Upper lobe of right lung (tissue), 1 donor: Measurements from ENCODE around the gene SEC22C. TPM values are rescaled to one million over a fixed set of nuclear protein-coding genes. Genes with fewer than 3 reads are reported as not detected.

ENCODE experiments used
- ATAC-seq: fragments of 200-7000 bp; cut with Tn5 transposase; one replicate; pipeline ENCODE4 v1.9.1; 2020; ENCODE audit warnings: mild to moderate bottlenecking, moderate library complexity
- DNase-seq: peaks from one replicate; pipeline ENCODE4 v3.0.0-alpha.2; 2020
- H3K27ac ChIP-seq: fragments of 200-600 bp; one replicate; pipeline ENCODE4 v1.8.0; 2022
- H3K27me3 ChIP-seq: fragments of 200-600 bp; one replicate; pipeline ENCODE4 v1.8.0; 2022; ENCODE audit warnings: mild to moderate bottlenecking
- H3K36me3 ChIP-seq: fragments of 200-600 bp; one replicate; pipeline ENCODE4 v1.8.0; 2022
- H3K4me1 ChIP-seq: fragments of 200-600 bp; one replicate; pipeline ENCODE4 v1.8.0; 2022
- H3K4me3 ChIP-seq: fragments of 200-600 bp; one replicate; pipeline ENCODE4 v1.8.0; 2022; ENCODE audit warnings: mild to moderate bottlenecking
- H3K9me3 ChIP-seq: fragments of 200-600 bp; one replicate; pipeline ENCODE4 v1.8.0; 2022
- intact Hi-C: fragments of 100-400 bp; cut with DNase I; formaldehyde crosslinking; loops from one replicate; pipeline ENCODE4 v1.11.0; 2022
- total RNA-seq: library from RNA; stranded (reverse); fragmentation: NEBNext Ultra II Directional; extraction: Animal tissue kit (Norgen Biotek cat#: 25700); gene quantifications from one replicate; pipeline ENCODE4 v1.2.1, GENCODE V29; 2021
- TF ChIP-seq, protein P1 (sequence below): fragments of 200-600 bp; IDR thresholded peaks from one replicate; pipeline ENCODE4 v1.8.0; 2022; ENCODE audit warnings: antibody characterized with exemption
- donor health status: DM: no; HTN: yes; CAD: no; lungs with severe emphysema.

Gene SEC22C
- total RNA-seq, 1 donor from 2014 or later: 48.6 TPM

DNA sequence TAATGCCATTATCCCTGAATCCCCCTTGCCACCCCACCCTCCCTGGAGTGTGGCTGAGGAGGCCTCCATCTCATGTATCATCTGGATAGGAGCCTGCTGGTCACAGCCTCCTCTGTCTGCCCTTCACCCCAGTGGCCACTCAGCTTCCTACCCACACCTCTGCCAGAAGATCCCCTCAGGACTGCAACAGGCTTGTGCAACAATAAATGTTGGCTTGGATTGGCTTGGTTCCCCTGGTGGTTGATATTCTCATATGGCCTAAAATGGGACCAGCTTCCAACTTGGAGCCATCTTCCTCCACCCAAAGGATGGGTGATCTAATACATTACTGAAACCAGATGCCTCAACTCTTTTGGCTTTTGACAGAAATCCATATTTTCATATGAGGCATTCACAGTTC lies 44.4 kb downstream of the SEC22C start:
- DNase-seq (no peak), ATAC-seq (no peak)
- Histone ChIP-seq H3K4me1 (peaks cover 18% of the 10 kb centered on the region), H3K36me3 (no peaks in the 10 kb centered on the region), H3K27me3 (no peaks in the 10 kb centered on the region), H3K4me3 (no peak overlapping the region), H3K9me3 (no peaks in the 10 kb centered on the region), H3K27ac (no peak overlapping the region)
- TF ChIP-seq, protein P1, sequence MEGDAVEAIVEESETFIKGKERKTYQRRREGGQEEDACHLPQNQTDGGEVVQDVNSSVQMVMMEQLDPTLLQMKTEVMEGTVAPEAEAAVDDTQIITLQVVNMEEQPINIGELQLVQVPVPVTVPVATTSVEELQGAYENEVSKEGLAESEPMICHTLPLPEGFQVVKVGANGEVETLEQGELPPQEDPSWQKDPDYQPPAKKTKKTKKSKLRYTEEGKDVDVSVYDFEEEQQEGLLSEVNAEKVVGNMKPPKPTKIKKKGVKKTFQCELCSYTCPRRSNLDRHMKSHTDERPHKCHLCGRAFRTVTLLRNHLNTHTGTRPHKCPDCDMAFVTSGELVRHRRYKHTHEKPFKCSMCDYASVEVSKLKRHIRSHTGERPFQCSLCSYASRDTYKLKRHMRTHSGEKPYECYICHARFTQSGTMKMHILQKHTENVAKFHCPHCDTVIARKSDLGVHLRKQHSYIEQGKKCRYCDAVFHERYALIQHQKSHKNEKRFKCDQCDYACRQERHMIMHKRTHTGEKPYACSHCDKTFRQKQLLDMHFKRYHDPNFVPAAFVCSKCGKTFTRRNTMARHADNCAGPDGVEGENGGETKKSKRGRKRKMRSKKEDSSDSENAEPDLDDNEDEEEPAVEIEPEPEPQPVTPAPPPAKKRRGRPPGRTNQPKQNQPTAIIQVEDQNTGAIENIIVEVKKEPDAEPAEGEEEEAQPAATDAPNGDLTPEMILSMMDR: no peak
- intact Hi-C loops: no loop called here

DNA sequence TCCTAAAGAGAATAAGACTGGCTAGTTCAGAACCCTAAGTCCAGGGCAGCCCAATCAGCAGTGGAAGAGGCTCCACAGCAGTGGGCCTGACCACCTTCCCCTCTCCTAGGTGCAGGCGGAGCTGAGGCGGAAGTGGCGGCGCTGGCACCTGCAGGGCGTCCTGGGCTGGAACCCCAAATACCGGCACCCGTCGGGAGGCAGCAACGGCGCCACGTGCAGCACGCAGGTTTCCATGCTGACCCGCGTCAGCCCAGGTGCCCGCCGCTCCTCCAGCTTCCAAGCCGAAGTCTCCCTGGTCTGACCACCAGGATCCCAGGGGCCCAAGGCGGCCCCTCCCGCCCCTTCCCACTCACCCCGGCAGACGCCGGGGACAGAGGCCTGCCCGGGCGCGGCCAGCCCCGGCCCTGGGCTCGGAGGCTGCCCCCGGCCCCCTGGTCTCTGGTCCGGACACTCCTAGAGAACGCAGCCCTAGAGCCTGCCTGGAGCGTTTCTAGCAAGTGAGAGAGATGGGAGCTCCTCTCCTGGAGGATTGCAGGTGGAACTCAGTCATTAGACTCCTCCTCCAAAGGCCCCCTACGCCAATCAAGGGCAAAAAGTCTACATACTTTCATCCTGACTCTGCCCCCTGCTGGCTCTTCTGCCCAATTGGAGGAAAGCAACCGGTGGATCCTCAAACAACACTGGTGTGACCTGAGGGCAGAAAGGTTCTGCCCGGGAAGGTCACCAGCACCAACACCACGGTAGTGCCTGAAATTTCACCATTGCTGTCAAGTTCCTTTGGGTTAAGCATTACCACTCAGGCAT lies 45.6 kb downstream of the SEC22C start:
- no peak overlapping the region for H3K4me3 ChIP-seq
- no peaks in the 10 kb centered on the region for H3K27me3 ChIP-seq
- H3K36me3 ChIP-seq: peaks cover 4% of the 10 kb centered on the region
- TF ChIP-seq, protein P1: peak; percentile 49
- intact Hi-C loops: no loop called here
- H3K9me3 ChIP-seq: no peaks in the 10 kb centered on the region
- ATAC-seq (peak; percentile 8), DNase-seq (no peak)
- peaks cover 12% of the 10 kb centered on the region for H3K4me1 ChIP-seq
- no peak overlapping the region for H3K27ac ChIP-seq

DNA sequence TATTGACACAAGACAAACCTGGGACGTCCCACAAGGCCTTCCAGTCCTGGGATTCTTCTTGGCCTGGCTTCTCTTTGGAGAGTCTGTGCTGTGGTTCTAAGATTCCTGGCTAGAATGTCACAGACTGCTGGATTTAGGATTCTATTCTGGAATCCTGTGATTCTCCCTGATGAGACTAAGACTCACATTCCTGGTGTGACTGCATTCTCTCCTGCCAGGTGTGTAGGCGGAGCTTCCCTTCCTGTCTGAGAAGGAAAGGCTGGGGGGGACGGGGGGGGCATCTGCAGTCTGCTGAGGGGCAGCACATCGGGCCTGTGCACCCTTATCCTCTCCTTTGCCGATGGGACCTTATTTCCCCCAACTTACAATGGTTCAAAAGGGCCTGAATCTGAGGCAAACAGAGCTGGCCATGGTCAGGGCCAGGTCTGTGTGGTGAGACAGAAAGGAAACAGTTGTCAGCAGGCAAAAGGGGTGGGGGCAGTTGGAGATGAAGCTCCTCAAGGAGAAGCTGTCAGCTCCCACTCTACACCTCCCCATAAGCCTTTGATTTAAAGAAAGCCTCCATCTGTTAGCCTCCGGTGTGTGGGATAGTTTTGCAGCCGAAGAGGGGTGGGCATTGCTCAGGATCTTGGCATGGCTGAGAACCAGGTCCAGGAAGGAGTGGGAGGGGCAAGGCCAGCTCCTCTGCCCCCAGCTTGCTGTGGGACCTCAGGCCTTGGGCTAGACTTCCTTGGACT lies 48.4 kb downstream of the SEC22C start:
- intact Hi-C loops: no loop called here
- ATAC-seq (no peak), DNase-seq (no peak)
- TF ChIP-seq, protein P1: no peak
- Histone ChIP-seq H3K27me3 (no peaks in the 10 kb centered on the region), H3K4me1 (peaks cover 12% of the 10 kb centered on the region), H3K36me3 (peaks cover 10% of the 10 kb centered on the region), H3K27ac (no peak overlapping the region), H3K9me3 (no peaks in the 10 kb centered on the region), H3K4me3 (no peak overlapping the region)

DNA sequence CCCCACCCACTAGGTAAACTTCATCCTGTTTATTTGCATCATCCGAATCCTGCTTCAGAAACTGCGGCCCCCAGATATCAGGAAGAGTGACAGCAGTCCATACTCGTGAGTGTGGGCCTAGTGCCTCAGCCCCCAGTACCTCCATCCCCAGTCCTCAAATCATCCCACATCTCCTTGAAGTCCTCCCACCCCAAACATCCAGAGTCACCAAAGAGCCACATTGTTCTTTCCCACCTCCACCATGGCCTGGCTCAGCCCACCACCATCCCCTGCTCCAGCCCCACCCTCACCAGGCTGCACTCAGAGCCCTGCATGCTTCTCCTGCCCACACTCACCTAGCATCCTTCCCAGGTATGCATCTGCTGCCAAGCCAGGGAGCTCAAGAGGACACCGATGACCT lies 49.5 kb downstream of the SEC22C start:
- peak overlapping the region; percentile 17 for H3K27ac ChIP-seq
- H3K9me3 ChIP-seq: no peaks in the 10 kb centered on the region
- peaks cover 12% of the 10 kb centered on the region for H3K4me1 ChIP-seq
- no peaks in the 10 kb centered on the region for H3K27me3 ChIP-seq
- DNase-seq: no peak
- H3K36me3 ChIP-seq: peaks cover 10% of the 10 kb centered on the region
- TF ChIP-seq, protein P1: no peak
- no peak overlapping the region for H3K4me3 ChIP-seq
- intact Hi-C loops: no loop called here
- no peak for ATAC-seq

DNA sequence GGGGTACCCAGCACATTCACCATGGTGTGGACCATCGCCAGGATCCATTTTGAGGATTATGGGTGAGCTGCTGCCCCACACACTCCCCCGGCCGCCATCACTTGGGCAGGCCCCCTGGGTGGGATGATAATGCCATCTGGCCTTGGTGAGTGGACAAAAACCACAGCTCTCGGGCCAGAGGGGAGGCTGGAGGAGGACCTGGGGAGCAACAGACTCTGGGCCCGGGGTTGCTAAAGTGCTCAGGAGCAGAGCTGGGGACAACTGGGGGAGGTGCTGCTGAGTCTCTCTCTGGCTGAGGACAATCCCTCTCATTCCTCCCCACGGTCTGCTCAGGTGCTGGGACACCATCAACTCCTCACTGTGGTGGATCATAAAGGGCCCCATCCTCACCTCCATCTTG lies 50.3 kb downstream of the SEC22C start:
- TF ChIP-seq, protein P1: no peak
- H3K4me3 ChIP-seq: no peak overlapping the region
- H3K27me3 ChIP-seq: no peaks in the 10 kb centered on the region
- DNase-seq (no peak), ATAC-seq (no peak)
- intact Hi-C loops: no loop called here
- no peak overlapping the region for H3K27ac ChIP-seq
- H3K4me1 ChIP-seq: peaks cover 12% of the 10 kb centered on the region
- H3K36me3 ChIP-seq: peaks cover 10% of the 10 kb centered on the region
- no peaks in the 10 kb centered on the region for H3K9me3 ChIP-seq
